HG03378 (cell line): ENCODE measurements around the gene CFAP54.
A peak's percentile ranks its signal among the peaks of the same experiment; 100 is the strongest.
"Not testable (repeated sequence)": the region's sequence is repeated elsewhere in the genome, so short reads cannot be mapped to it uniquely, and the experiment has no call there.

Experiments used
- ATAC-seq: cut with Tn5 transposase; IDR thresholded peaks from one replicate; pipeline ENCODE4 v1.9.1; 2021; ENCODE audit warnings: mild to moderate bottlenecking, moderate library complexity; ENCODE audit not compliant: unreplicated experiment

Gene CFAP54

GRCh38 chr12:96474206-96474605 lies 15.2 kb upstream of the CFAP54 start:
- no peak for ATAC-seq

- ATAC-seq: no peak
Measured at GRCh38 chr12:96478011-96478410, 11.4 kb upstream of the CFAP54 start.

DNA sequence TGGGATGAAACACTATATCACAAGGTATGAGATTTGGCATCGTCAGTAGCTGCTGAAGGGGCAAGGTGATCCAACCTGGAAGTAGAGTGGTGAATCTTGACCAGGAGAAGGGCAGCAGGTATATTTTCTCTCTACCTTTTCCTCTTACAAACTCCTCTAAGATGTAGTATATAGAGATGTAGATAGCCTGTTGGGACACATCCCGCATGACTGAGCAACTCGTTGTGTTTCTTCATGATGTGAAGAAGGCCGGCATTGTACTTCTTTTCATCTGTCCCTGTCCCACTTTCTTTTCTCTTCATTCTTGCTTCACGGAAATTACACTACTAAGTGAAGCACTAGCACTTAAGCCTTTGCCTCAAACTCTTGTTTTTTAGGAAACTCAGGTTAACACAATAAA lies 7.3 kb upstream of the CFAP54 start:
- ATAC-seq: no peak

- ATAC-seq: no peak
Measured at GRCh38 chr12:96483116-96483515, 6.3 kb upstream of the CFAP54 start.

- ATAC-seq: no peak
Measured at GRCh38 chr12:96486751-96487613, 2.4 kb upstream of the CFAP54 start.

DNA sequence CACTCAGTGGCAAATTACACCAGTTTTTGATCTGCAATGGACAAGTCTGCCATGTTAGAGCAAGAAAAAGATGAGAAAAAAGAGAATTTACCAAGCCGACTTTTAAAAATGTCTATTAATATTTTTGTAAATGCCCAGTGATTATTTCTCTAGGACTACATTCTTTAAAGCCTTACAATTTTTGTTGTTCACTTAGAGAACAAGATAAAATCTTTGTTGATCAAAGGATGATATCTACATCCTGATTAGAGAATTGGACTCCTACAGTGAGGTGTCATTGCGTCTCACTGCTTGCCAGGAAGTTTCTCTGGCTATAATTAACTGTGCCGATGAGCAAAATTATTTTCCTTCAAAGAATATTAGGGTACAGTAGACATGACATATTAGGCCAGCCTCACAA lies 1.7 kb upstream of the CFAP54 start:
- no peak for ATAC-seq

- no peak for ATAC-seq
Measured at GRCh38 chr12:96493106-96493505, 3.7 kb downstream of the CFAP54 start.

DNA sequence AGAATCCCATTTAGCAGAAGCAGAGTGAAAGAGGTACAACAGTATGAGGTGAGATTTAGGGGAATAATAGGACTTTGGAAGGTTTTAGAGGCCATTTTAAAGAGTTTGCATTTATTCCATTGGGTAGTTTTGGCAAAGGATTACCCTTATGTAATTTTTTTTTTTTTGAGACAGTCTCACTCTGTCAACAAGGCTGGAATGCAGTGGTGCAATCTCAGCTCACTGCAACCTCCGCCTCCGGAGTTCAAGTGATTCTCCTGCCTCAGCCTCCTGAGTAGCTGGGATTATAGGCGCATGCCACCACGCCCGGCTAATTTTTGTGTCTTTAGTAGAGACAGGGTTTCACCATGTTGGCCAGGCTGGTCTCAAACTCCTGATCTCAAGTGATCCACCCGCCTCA lies 4.8 kb downstream of the CFAP54 start:
- ATAC-seq: not testable (repeated sequence)

GRCh38 chr12:96495155-96495554 lies 5.8 kb downstream of the CFAP54 start:
- no peak for ATAC-seq

- ATAC-seq: peak; percentile 59
Measured at GRCh38 chr12:96495841-96496545, 6.6 kb downstream of the CFAP54 start.

- no peak for ATAC-seq
Measured at GRCh38 chr12:96496944-96497343, 7.6 kb downstream of the CFAP54 start.

- no peak for ATAC-seq
Measured at GRCh38 chr12:96497855-96498254, 8.5 kb downstream of the CFAP54 start.

- ATAC-seq: peak; percentile 15
Measured at GRCh38 chr12:96500693-96501092, 11.3 kb downstream of the CFAP54 start.

DNA sequence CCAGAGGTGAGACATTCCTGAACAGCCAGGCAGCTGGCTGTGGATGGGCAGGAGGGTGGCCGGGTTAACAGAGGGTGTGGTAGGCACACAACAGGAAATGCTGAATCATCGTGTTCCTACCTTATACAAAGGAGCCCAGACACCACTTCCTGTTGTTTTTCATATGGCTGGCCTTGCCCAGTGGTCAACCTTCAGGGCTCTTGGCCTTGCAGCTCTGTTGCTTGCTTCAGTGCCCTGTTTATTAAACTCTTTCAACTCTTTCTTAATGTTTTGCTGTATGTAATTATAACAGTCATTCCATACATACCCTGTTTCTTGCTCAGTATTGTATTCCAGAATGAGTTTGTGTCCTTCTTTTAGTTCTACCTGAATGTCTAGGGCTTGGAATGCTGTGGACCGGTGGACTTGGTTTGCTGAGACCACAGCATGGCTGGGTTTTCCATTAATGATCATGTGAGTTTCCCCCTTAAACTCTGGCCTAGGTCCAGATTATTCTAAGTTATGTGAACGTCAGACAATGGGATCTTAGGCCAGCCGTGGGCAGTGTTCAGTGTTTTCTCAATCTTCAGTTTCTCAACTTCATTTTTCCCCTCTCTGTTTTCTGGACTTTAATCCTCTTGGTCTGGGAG lies 11.9 kb downstream of the CFAP54 start:
- ATAC-seq: peak; percentile 86

GRCh38 chr12:96501908-96502307 lies 12.5 kb downstream of the CFAP54 start:
- ATAC-seq: no peak

DNA sequence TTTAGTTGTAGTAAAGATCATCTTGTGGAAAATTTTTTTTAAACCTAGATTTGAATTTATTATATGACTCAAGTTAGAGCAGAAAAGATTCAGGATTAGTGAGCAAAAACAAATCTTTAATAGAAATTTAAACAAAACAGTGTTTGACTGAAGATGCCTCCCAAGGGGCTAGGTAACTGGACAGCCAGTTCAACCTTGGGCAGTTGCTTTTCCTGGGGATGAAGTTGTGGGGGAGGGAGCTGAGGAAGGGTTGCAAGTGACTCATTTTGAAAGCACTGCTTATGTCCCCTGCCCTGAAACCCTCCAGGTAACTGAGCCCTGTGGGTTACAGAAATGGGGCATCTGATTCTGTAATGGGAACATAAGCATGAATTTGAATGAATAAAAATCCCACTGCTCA lies 13.1 kb downstream of the CFAP54 start:
- ATAC-seq: peak; percentile 41

GRCh38 chr12:96502949-96503532 lies 13.7 kb downstream of the CFAP54 start:
- ATAC-seq: no peak

GRCh38 chr12:96503976-96504375 lies 14.6 kb downstream of the CFAP54 start:
- ATAC-seq: no peak

DNA sequence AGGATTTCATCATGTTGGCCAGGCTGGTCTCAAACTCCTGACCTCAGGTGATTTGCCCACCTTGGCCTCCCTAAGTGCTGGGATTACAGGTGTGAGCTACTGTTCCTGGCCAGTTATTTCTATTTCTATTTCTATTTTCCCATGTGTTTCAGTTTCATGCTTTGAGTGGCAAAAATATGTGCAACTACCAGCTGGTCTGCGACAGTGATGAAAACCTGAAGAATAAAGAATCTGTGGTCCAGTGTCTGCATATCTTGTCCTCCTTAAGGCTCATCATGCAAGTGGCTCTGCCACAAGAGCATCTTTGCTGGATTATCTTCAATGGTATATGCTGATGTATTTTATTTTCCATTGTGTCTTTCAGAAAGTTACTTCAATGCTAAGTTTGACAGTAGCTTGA lies 17.4 kb downstream of the CFAP54 start:
- no peak for ATAC-seq

DNA sequence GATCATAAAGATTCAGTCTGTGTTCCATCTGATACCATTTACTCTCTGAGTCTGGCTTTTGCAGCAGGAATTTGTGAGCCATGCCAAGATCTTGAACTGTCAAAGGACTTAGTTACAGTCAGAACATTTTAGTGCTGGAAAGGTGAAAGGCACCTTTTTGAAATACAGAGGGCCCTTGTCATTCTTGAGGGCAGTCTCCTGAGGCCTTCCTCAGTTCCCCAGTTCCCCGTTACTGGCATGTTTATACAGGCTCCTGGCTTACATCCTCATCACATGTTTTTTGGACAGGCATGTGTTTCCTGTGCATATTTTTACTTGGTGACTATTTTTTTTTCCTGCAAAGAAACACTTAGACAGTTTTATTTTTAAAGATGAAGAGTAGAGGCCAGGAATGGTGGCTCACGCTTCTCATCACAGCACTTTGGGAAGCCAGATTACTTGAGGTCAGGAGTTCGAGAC lies 21.0 kb downstream of the CFAP54 start:
- no peak for ATAC-seq

- no peak for ATAC-seq
Measured at GRCh38 chr12:96513166-96513565, 23.8 kb downstream of the CFAP54 start.
